T follicular helper cell (primary cell): ENCODE data around the gene SYT14.
"Not testable (repeated sequence)": the region's sequence is repeated elsewhere in the genome, so short reads cannot be mapped to it uniquely, and the experiment has no call there.

ENCODE experiments used
- DNase-seq: peaks from one replicate; pipeline ENCODE4 v3.0.0-alpha.2; 2020; ENCODE audit warnings: low read depth

SYT14 gene

DNA sequence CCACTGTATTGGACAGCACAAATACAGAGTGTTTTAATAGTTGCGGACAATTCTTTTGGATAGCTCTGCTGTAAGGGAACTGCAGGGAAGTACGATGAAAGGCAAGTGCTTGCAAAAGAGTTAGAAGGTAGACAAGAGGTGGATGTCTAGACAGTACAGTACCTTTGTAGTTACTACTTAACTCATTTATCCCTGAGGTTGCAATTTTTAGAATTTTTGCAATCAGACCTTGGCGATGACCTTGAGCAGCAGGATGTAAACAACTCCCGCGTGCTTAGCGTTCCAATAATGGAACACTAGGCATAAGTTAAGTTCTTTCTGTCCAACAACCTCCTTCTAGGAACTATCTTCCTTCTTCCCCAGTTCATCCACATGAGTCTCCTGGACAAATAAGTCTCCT, 1.9 kb upstream of the SYT14 start:
- no peak for DNase-seq

DNA sequence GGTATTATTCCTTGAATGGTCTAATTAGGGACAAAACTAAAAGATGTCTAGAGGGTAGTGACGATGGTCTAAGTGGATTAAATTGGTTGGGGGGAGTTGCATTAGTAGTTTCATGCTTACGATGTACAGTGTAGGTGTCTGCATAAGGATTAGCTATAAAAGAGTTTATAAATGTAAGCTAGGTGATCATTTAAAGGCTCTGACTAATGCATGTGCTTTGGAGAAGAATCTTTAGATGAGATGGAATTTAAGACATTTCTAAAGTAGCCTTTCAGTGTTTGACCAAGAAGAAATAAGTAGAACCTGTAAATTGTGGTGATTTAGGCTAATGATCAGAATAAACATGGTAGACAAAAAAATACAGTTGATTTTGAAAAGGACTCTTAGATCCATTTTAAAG, 7.4 kb downstream of the SYT14 start:
- no peak for DNase-seq

DNA sequence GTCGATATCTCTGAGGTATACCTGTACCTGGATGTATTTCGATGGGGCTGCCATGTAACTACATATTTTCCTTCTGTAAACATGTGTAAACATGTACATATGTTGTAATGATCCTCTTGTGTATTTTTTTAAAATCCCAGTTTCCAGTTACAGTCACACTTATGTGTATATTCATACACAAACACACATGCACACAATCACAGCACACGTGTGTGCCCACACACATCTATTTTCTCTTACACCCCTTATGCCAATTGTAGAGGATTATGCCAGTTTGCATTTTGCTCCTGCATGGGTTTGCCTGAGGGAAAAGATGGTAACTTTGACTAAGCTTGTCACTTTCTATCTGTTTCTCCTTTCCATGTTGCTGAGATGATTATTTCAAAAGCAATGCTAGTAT, 10.1 kb downstream of the SYT14 start:
- no peak for DNase-seq

DNA sequence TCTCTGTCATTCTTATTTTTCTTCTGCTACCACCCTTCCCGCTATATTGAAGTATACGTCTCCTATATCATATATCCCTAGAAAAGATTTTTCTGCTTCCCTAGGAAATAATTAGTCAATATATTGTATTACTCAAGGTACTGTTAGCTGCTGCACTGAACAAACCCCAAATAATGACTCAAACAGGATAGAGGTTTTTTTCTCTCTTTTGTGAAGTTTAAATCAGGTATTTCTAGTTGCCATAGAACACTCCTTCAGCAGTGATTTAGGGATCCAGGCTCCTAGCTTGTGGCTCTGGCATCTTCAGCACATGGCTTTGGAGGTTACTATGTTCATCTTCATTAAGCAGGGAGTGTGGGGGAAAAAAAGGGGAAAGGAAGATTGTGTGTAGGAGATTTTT, 18.1 kb downstream of the SYT14 start:
- no peak for DNase-seq

DNA sequence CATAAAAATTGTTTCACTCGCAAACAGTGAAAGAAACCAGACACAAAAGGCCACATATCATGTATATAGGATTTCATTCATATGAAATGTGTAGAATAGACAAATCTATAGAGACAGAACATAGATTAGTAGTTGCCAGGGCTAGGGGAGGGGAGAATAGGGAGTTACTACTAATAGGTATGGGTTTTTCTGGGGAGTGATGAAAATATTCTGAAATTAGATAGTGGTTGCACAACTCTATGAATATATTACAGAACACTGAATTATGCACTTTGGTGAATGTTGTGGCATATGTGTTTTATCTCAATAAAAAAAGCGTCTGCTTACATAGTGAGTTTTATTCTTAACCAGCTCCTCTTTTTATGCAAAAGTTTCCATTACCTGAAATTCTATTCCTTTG, 21.6 kb downstream of the SYT14 start:
- no peak for DNase-seq

DNA sequence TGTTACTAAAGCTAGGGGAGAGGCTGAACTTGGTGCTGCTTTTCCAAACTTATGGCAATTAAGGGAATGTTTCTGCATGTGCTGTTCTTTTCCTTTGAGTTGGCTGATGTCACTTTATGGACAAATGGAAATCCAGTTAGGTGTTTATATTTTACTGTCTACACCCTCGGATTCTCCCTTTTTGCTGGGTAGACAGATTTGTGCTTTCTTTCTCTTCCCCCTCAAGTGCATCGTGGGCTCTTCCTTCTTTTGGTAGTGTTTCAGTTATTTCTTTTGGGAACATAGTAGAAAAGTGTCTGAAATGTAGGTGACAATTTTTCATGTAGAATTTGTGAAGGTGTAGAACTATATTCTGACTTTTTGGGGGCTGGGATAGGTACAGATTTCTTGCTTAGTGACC, 22.9 kb downstream of the SYT14 start:
- DNase-seq: no peak

DNA sequence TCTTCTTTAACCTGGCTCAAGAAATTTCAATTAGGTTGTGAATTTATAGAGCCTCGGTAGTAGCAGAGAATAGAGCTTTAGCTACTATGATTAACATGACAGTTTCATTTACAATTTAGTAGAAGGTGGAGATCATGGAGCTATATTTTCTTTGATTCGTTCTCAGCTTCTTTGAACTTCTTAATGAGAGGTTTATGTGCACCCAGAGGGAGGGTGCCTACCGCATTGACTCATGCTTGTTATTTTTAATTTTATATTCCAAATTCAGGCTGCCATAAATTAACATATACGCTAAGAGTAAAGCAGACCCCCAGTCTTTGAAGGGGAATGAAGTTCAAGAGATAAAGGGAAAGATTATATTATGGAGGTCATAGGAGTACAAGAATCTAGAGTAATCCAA, 24.4 kb downstream of the SYT14 start:
- DNase-seq: no peak

DNA sequence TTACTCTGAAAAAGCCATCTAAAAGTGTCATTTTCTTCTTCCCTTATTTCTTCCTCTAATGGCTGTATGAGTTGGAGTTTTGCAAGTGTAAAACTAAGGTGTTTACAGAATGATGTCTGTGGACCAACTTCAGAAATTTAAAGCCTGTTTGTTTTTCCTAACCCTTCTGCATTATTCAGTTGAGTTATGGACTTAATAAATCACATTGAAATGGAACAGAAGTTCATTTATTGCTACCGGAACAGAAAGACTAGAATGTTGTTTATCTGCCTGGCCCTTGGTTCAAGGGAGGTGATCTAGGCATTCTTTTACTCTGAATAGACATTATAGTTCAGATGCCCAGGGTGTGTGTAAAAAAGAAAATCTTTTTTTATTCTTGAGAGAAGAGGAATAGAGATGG, 24.8 kb downstream of the SYT14 start:
- DNase-seq: no peak

DNA sequence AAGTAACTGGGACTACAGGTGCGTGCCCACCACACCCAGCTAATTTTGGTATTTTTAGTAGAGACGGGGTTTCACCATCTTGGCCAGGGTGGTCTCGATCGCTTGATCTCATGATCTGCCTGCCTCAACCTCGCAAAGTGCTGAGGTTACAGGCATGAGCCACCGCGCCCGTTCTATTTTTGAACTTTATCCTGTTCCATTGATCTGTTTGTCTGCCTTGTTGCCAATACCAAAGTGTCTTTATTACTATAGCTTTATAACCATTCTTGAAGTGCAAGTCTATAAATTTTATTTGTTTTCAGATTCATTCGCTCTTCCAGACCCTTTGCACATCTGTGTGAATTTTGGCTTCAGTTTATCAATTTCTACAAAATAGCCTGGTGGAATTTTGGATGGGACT, 28.0 kb downstream of the SYT14 start:
- DNase-seq: no peak

DNA sequence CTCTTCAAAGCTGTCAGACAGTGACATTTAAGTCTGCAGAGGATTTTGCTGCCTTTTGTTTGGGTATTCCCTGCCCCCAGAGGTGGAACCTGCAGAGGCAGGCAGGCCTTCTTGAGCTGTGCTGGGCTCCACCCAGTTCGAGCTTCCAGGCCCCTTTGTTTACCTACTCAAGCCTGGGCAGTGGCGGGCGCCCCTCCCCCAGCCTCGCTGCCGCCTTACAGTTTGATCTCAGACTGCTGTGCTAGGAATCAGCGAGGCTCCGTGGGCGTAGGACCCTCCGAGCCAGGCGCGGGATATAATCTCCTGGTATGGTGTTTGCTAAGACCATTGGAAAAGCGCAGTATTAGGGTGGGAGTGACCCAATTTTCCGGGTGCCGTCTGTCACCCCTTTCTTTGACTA, 40.7 kb downstream of the SYT14 start:
- not testable (repeated sequence) for DNase-seq

DNA sequence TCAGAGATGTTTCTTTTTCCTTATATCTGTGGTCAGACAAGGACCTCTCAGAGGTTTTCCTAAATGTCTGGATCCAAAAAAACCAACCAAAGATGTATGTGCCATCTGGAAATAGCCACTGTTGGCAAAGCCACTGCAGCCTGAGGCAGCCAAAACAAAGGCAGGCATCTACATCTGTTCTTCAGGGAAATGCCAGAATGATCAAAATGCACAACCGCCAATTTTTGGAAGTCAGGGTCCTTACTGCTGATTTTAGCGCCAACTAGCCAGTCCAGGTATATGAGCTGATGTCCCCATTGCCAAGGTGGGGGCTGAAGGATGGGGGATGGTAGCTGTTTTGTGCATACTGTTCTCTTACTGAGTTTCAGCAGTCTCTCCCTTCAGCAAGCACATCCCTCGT, 45.9 kb downstream of the SYT14 start:
- DNase-seq: no peak

DNA sequence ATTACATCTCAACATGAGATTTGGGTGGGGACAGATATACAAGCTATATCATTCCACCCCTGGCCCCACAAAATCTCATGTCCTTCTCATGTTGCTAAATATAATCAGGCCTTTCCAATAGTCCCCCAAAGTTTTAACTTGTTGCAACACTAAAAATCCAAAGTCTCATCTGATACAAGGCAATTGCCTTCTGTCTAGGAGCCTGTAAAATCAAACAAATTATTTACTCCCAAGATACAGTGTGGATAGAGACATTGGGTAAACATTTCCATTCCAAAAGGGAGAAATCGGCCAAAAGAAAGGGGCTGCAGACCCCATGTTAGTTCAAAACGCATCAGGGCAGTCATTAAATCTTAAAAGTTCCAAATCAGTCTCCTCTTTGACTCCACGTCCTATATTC, 47.0 kb downstream of the SYT14 start:
- DNase-seq: no peak

DNA sequence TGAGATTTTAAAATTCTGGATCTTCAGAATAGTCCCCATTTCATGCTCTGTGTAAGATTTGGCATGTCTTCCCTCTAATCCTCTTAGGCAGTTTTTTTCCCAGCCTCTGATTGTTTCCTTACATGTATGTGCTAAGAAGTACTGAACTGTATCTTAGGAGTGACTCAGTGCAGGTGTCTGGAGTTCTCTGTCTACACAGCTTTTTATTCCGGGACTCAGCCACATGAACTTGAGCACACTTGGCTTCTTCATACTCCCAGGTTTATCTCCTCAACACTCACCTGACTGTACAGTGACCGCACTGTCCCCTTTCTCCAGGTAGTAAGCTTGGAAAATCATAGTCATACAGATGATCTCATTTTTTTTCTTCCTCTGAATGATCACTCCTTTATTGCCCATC, 50.7 kb downstream of the SYT14 start:
- no peak for DNase-seq

DNA sequence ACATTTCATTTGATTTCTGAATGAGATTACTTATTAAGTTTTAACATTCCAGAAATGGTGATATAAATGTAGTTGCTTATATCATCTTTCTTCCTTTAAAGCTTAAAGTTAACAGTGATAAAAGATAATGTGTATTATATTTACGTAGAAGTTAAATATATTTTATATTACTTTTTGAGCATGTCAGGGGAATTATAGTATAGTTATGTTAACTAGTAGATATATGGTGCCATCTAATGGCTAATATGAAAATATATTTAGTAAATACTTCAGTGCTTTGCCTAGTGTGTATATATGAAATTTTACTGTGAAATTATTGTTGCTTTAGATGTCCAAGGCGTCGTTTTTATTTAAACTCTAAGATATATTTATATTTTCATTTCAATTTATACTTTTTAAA, 51.5 kb downstream of the SYT14 start:
- DNase-seq: no peak

DNA sequence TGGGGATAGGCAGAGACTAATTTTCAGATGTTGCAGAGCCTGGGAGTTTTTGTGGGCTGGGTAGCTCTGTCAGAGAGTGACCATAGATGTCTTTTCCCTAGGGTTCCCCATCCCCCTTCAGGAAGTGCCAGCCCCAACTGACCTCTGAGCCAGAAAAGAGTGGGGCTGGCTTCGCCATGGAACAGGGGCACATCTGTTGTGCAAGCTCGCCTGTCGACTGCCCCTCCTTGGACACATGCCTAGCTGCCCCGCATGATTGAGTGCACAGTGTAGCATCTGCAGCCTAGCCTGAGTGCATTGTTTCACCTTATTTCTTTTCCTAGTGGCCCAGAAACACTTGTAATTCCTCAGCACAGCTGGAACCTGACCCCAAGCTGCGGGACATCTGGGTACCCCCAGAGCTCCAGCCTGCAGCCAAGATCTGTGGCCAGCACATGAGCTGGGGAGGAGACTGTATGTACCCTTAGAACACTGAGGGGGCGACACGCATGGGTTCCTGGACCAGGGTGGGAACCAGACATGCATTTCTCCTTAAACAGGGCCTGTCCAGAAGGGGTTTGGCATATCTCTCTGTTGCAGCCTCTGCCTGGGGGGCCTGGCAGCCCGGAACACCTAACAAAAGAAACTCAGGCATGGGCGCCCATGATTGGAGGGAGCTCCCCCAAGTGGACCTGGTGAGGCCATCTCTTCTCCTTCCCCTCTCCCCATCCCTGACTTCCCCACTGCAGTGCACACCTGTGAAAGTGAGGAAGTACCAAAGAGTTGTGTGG, 55.2 kb downstream of the SYT14 start:
- no peak for DNase-seq

DNA sequence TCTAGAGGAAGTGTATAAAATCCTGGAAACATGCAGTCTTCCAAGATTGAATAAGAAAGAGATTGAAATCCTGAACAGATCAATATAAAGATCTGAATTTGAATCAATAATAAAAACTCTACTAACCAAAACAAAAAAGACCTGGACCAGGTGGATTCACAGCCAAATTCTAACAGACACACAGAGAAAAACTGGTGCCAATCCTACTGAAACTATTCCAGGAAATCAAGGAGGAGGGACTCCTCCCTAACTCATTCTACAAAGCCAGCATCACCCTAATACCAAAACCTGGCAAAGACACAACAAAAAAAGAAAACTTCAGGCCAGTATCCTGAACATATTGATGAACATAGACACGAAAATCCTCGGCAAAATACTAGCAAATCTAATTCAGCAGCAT, 58.3 kb downstream of the SYT14 start:
- no peak for DNase-seq

DNA sequence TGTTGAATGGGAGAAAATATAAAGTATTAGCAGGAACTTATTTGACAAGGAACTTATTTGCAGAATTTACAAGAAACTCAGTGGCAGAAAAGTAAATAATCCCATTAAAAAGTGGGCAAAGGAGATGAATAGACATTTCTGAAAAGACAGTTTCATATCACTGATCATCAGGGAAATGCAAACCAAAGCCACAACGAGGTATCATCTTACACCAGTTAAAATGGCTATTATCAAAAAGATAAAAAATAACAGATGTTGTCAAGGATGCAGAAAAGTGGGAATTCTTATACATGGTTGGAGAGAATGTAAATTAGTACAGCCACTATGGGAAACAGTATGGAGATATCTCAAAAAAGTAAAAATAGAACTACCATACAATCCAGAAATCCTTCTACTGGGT, 61.0 kb downstream of the SYT14 start:
- no peak for DNase-seq

DNA sequence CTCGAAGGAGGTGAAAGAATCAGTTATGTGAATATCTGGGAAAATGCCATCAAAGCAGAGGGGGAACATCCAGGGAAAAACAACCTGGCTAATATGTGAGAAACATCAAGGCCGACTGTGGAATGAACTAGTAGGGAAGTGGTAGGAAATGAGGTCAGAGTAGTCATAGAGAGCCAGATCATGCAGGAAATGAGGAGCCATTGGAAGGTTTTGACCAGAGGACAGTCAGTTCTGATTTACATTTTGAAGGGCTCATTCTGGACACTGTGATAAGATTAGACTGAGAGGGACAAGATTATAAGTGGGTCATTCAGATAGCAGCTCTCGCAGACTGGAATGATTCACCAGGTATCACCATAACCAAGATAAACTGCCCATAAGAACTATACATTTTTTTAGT, 63.7 kb downstream of the SYT14 start:
- DNase-seq: no peak

DNA sequence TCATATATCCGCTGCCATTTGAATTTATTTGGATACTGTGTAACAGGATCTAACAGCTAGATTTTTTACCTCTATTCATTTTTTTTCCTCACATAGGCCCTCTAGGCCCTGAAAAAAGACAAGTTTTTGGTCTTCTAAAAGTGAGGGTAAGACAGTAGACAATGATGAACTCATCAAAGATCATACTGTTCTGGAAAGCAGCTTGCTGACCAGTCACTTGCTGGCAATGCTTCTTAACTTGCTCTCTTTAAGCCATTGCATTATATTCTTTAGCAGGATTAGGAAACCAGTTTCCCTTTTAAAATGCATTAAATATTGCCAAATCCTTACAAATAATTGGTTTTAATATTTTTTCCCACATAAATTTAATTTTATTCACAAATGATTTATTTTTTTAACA, 65.5 kb downstream of the SYT14 start:
- no peak for DNase-seq

DNA sequence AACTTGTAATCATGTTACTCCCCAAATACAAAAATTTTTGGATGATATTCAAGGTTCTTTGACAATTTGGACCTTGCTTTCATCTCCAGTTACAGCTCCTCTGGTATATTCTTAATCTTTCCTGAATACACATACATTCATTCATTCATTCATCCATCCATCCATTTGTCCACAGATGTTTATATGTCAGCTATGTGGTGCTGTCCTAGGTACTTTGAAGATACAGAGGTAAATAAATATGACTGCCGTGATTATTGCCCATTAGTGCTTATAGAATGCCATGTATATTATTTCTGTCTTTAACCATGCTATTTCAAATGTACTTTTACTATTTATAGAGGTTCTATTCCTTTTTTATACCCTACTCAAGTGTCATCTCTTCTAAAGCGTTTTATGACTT, 72.1 kb downstream of the SYT14 start:
- no peak for DNase-seq

DNA sequence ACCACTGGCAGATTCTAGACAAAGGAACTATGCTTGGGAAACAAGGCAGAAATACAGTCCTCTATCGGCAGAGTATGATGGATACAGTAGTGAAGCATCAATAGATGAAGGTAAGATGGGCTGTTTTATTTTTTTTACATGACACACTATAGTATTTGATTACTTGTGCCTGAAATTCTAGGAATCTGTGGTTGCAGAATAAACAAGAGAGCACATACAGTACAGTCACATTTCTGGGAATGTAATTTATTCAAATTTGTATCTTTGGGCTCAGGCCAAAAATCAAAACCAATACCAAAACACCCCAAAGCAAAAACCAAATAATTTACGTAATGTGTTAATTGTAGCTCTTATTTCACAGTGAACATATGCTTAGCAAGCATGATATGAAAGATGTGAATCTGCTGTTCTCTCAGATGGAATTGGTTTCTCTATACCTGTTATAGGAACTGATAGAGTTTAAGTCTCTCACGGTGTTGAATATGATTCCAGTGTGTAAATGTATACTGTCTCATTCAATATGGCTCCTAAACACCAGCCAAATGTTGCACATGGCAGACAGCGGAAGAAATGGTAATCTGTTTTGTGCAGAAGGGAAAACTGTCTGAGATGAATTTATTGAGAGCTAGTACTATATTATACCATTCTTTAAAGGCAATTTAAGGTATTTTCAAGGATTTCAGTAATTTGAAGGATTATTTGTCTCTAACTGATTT, 83.3 kb downstream of the SYT14 start:
- DNase-seq: no peak

DNA sequence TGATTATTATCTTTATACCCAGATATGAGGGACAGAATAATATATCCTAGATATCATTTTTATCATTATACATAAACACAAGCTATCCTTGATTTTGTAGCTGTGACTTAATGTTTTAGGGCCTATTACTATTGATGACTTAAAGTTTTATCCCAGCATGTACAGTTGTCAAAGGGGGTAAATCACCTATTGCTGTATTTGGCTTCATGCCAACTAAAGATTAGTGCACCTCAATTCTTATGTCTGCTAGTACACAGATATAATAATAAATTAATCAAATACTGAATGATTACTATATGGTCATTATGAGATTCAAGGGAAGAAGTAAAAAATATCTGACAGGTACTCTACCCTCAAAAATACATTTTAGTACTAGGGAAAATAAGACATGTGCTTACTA, 84.0 kb downstream of the SYT14 start:
- DNase-seq: no peak

DNA sequence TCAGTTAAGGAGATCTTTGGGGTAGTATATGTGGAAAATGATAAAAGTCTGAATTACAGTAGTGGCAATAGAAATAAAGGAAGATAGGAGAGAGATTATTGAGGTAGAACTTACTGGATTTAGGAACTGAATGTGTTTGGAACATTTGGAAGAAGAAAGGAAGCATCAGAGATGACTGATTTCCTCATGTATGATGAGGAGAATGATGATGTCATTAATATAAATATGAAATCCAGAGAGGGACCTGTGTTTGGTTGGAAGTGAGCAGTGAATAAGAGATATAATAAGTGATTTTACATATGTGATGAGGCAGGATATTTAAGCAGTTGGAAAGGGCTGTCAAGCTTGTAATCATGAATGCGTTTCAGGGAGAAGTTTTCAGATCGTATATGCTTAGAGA, 86.3 kb downstream of the SYT14 start:
- DNase-seq: no peak

DNA sequence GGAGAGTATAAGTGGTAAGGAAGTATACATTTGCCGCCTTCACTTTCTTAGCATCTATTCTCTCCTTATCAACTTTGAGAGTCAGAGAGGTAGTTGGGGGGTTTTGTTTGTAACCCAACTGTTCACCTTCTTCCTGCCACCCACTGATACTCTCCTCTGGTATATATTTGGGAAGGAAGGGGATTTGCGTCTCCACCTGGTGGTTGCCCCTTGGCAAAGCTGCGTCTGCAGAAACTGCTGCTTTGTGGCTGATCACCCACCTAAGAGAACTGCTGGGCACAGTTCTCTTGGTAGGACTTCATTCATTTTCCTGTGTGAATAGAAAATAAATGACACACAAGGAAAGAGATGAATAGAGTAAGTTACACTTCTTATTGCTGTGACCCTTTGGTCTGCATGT, 87.0 kb downstream of the SYT14 start:
- no peak for DNase-seq
